HG03558 (cell line): Measurements from ENCODE around the gene TIMM23.
"Not testable (repeated sequence)": the region's sequence is repeated elsewhere in the genome, so short reads cannot be mapped to it uniquely, and the experiment has no call there.

Experiments
- ATAC-seq: cut with Tn5 transposase; IDR thresholded peaks from one replicate; pipeline ENCODE4 v1.9.1; 2021; ENCODE audit warnings: moderate number of reproducible peaks; ENCODE audit not compliant: unreplicated experiment; ENCODE audit errors: extremely low read depth

TIMM23 gene

DNA sequence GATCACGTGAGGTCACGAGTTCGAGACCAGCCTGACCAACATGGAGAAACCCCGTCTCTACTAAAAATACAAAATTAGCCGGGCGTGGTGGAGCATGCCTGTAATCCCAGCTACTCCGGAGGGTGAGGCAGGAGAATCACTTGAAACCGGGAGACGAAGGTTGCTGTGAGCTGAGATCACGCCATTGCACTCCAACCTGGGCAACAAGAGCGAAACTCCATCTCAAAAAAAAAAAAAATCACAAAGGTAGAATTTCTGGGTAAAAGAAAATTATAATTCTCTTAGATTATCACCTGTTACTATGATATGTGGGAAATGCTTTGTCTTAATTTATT lies 77.2 kb downstream of the TIMM23 start:
- ATAC-seq = not testable (repeated sequence)

DNA sequence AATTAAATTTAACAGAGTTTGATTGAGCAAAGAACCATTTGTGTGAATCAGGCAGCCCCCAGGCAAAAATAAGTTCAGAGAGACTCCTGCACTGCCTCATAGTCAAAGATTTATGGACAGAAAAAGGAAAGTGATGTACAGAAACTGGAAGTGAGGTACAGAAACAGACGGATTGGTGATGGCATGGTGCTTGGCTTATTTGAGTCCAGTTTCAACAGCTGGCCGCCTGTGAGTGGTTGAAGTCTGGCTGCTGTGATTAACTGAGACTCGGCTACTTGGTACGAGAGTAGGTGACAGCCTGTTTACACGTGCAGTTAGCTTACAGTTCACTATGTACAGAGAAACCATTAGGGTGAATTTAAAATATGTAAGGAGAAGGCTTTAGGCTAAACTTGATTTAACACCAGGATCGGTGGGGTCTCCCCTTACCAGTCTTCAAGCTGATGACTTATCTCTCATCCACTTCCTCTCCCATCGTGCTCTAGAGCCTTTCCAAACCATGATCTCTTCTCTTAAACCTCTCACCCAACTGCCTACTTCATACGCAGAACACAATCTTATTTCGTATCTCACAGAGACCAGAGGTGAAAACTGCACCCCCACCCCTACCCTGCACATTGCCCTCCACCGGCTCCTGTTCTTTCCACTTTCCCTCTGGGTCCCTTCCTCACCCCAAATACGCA lies 78.8 kb downstream of the TIMM23 start:
- no peak for ATAC-seq

DNA sequence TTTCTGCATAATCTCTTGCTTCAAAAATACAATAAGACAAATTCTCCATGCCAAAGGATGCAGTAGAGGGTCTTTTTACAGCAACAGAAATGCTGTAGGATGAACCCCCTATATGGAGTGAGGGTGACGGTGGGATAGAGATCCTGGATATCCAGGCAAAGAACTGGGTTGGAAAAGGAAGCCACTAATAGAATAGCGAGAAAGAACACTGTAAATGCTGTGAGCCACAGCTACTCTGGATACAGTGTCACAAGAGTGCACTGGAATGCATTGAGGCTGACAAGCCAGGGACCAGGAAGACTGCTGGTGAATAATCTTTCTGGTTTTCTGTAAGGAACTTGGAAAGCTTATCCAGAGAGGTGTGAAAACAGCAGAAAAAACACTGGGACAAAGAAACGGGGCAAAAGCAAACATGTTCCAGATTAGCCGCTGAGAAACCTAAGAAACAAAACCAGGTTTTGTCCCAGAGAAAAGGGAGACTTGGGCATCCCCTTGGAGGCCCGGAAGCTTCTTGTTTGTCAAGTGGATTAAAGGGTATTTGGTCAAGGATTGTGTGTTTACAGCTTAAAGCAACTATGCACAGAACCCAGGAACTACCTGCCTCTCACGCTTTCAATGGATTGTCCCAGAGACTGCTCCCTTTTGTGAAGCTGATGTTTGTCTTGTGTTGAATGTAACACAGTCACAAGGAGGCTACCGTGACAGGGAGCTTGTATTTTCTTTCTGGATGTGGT lies 79.9 kb downstream of the TIMM23 start:
- no peak for ATAC-seq

DNA sequence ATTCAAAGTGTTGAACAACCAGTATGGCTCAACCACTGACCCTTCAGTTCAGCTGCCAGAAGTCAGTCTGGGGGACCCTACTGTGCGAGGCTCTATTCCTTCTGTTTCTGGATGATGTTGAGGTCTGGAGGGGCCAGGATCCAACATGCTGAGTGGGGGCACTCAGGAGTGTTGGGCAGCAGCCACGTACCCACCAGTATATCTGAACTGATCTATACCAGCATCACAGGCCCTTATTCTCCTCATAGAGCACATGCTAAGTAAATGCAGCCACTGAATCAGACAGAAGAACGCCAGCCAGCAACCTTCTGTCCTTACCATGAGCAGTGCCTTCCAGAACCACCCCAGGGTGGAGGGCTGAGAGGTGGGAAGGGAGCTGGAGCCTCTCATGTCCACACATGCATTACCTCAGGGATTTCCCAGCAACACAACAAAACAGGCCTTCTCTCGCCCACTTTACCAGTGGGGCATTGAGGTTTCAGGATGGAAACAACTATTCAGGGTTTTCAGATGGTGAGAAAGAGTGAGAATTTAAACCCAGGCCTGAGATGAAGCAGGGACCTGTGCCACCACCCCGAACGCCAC lies 80.6 kb downstream of the TIMM23 start:
- ATAC-seq = no peak
